MM.1S (cell line): ENCODE data around the gene TDRD7.

Experiments used
- DNase-seq: peaks from one replicate; pipeline ENCODE4 v3.0.0-alpha.2; 2015
- H2AFZ ChIP-seq: fragments of 300-600 bp; sonication (generic); 2 replicates; pipeline ENCODE4 v1.6.0; 2016; ENCODE audit warnings: antibody characterized with exemption, low read length
- H3F3A ChIP-seq: fragments of 300-600 bp; sonication (generic); 2 replicates; pipeline ENCODE4 v1.6.1; 2016; ENCODE audit warnings: mild to moderate bottlenecking, antibody characterized with exemption, low read length, moderate library complexity, mixed read lengths; ENCODE audit not compliant: insufficient read depth
- H3K27ac ChIP-seq: fragments of 300-600 bp; sonication (generic); 2 replicates; pipeline ENCODE4 v1.5.1; 2016; ENCODE audit warnings: mild to moderate bottlenecking, low read length
- H3K27me3 ChIP-seq: fragments of 300-600 bp; sonication (generic); replicated peaks from 2 replicates; pipeline ENCODE4 v1.6.0; 2016; ENCODE audit warnings: low read length; ENCODE audit not compliant: insufficient read depth
- H3K36me3 ChIP-seq: fragments of 300-600 bp; sonication (generic); replicated peaks from 2 replicates; pipeline ENCODE4 v1.6.1; 2016; ENCODE audit warnings: mild to moderate bottlenecking, low read length, mixed read lengths; ENCODE audit not compliant: insufficient read depth
- H3K4me1 ChIP-seq: fragments of 300-600 bp; sonication (generic); 2 replicates; pipeline ENCODE4 v1.6.1; 2016; ENCODE audit warnings: low read length, mixed read lengths
- H3K4me2 ChIP-seq: fragments of 300-600 bp; sonication (generic); 2 replicates; pipeline ENCODE4 v1.6.0; 2016; ENCODE audit warnings: low read depth, low read length
- H3K4me3 ChIP-seq: fragments of 300-600 bp; sonication (generic); 2 replicates; pipeline ENCODE4 v1.5.1; 2016; ENCODE audit warnings: low read length, mixed read lengths
- H3K79me2 ChIP-seq: fragments of 300-600 bp; sonication (generic); 2 replicates; pipeline ENCODE4 v1.6.1; 2016; ENCODE audit warnings: mixed run types, low read length, mixed read lengths
- H3K9ac ChIP-seq: fragments of 300-600 bp; sonication (generic); 2 replicates; pipeline ENCODE4 v1.6.1; 2016; ENCODE audit warnings: low read length, mixed read lengths
- H3K9me2 ChIP-seq: fragments of 300-600 bp; sonication (generic); replicated peaks from 2 replicates; pipeline ENCODE4 v1.6.1; 2016; ENCODE audit warnings: mild to moderate bottlenecking, low read length, mixed read lengths; ENCODE audit not compliant: insufficient read depth
- H3K9me3 ChIP-seq: fragments of 300-600 bp; sonication (generic); replicated peaks from 2 replicates; pipeline ENCODE4 v1.6.1; 2016; ENCODE audit warnings: mild to moderate bottlenecking, low read length, mixed read lengths; ENCODE audit not compliant: insufficient read depth
- H4K20me1 ChIP-seq: fragments of 300-600 bp; sonication (generic); 2 replicates; pipeline ENCODE4 v1.6.1; 2016; ENCODE audit warnings: mild to moderate bottlenecking, low read length, moderate library complexity, mixed read lengths; ENCODE audit not compliant: insufficient read depth
- EZH2 ChIP-seq: fragments of 300-600 bp; sonication (generic); optimal IDR thresholded peaks from 2 replicates; pipeline ENCODE3; 2017; ENCODE audit warnings: low read depth, mild to moderate bottlenecking, antibody characterized with exemption, low read length, mixed read lengths
- EZH2phosphoT487 ChIP-seq: fragments of 300-600 bp; sonication (generic); IDR thresholded peaks from 2 replicates; pipeline ENCODE4 v1.6.1; 2018; ENCODE audit warnings: antibody characterized with exemption, low read length
- TF ChIP-seq, protein P1 (sequence below): fragments of 300-600 bp; sonication (generic); IDR thresholded peaks from 2 replicates; pipeline ENCODE4 v1.5.1; 2016; ENCODE audit warnings: antibody characterized with exemption, low read length, mixed read lengths

Gene TDRD7

DNA sequence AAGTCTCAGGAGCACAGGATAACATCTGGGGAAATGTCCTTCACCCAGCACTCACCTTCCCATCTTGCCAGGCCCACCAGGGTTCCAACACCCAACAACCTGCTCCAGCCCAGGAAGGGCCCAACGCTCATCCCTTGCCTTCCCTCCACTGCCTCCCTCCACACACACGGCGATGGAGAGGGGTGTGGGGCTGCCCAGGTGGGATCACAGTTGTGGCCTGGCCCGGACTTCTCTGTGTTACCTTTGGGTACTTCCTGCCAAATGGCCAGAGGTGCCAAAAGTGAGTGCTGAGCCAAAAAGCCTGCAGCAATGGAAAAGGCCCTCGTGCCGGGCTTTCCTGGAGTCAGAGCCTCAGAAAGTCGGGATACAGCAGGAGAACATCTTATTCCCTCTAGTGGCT, 15.6 kb upstream of the TDRD7 start:
- Histone ChIP-seq H3K9me2 (no peaks in the 10 kb centered on the region), H3K79me2 (no peaks in the 10 kb centered on the region), H4K20me1 (no peaks in the 10 kb centered on the region), H3K9me3 (no peaks in the 10 kb centered on the region), H3K9ac (no peak overlapping the region), H3F3A (no peaks in the 10 kb centered on the region), H3K27ac (no peak overlapping the region), H3K4me1 (peaks cover 14% of the 10 kb centered on the region), H3K27me3 (no peaks in the 10 kb centered on the region), H3K4me2 (no peak overlapping the region), H3K4me3 (no peak overlapping the region), H3K36me3 (no peaks in the 10 kb centered on the region), H2AFZ (no peak overlapping the region)
- TF ChIP-seq EZH2 (no peak), EZH2phosphoT487 (no peak)
- TF ChIP-seq, protein P1, sequence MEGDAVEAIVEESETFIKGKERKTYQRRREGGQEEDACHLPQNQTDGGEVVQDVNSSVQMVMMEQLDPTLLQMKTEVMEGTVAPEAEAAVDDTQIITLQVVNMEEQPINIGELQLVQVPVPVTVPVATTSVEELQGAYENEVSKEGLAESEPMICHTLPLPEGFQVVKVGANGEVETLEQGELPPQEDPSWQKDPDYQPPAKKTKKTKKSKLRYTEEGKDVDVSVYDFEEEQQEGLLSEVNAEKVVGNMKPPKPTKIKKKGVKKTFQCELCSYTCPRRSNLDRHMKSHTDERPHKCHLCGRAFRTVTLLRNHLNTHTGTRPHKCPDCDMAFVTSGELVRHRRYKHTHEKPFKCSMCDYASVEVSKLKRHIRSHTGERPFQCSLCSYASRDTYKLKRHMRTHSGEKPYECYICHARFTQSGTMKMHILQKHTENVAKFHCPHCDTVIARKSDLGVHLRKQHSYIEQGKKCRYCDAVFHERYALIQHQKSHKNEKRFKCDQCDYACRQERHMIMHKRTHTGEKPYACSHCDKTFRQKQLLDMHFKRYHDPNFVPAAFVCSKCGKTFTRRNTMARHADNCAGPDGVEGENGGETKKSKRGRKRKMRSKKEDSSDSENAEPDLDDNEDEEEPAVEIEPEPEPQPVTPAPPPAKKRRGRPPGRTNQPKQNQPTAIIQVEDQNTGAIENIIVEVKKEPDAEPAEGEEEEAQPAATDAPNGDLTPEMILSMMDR: no peak
- DNase-seq: no peak

DNA sequence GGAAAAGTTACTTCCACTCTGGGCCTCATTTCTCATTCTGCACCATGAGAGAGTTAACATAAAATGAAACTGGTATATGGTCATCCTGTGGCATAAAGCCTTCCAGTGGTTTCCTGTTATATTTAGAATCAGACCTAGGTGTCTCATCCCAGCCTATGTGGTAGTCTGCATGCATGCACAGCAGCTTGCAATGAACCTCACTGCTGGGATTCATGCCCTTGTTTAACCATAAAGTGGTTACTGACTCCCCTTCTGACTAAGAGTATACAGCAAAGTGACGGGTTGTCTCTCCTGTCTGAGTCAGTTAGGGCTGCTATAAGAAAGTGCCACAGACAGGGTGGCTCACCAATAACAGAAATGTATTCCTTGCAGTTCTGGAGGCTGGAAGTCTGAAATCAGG, 14.7 kb upstream of the TDRD7 start:
- Histone ChIP-seq H3K27ac (no peak overlapping the region), H3K4me1 (peaks cover 14% of the 10 kb centered on the region), H3K9ac (no peak overlapping the region), H3K9me3 (no peaks in the 10 kb centered on the region), H3K27me3 (no peaks in the 10 kb centered on the region), H3F3A (no peaks in the 10 kb centered on the region), H3K4me2 (peak overlapping the region; percentile 37; the same call in 1 of the 2 replicates), H3K4me3 (no peak overlapping the region), H2AFZ (no peak overlapping the region), H4K20me1 (no peaks in the 10 kb centered on the region), H3K9me2 (no peaks in the 10 kb centered on the region), H3K79me2 (no peaks in the 10 kb centered on the region), H3K36me3 (no peaks in the 10 kb centered on the region)
- DNase-seq: peak; percentile 41
- TF ChIP-seq EZH2 (no peak), EZH2phosphoT487 (no peak)
- TF ChIP-seq, protein P1: no peak

DNA sequence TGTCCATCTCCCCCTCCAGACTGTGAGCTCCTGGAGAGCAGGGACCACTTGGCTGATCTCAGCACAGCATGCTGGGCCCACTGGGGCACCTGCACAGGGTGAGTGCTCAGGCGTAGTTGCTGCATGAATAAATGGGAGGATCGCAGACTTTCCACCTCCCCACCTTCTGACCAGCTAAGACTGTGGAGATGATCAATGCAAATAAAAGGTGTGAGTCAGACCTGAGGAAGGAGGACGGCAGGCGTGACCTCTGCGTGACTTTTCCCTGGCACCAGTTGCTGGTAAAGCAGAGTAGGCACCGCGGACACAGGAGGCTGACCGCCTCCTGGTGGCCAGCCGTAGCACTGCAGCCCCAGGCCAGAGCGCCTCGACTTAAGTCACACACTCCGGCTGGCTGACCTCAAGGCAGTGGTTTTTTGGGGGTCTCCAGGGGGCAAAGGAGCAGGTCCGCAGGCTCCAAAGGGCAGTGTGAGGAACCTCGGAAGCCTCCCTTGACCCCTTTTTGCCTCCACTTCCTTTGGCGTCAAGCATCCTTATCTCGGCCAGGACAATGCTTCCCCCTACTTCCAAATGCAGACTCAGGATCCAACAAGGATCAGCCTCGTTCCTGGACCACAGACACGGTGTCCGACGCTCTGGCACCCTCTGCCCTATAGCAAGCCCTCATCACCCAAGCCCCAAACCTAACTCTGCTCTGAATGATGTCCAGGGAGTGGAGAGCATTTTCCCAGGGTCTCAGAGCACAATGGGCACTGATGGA, 12.7 kb upstream of the TDRD7 start:
- Histone ChIP-seq H3F3A (no peaks in the 10 kb centered on the region), H3K27me3 (no peaks in the 10 kb centered on the region), H3K4me3 (no peak overlapping the region), H3K27ac (no peak overlapping the region), H2AFZ (no peak overlapping the region), H3K36me3 (no peaks in the 10 kb centered on the region), H3K4me2 (no peak overlapping the region), H3K9me2 (no peaks in the 10 kb centered on the region), H3K4me1 (peaks cover 14% of the 10 kb centered on the region), H3K9me3 (no peaks in the 10 kb centered on the region), H3K9ac (no peak overlapping the region), H4K20me1 (no peaks in the 10 kb centered on the region), H3K79me2 (no peaks in the 10 kb centered on the region)
- no peak for TF ChIP-seq EZH2
- TF ChIP-seq, protein P1: peak; percentile 95
- TF ChIP-seq EZH2phosphoT487: no peak
- peak; percentile 62 for DNase-seq
